ENCODE measurements around the gene KLHL6. TPM values are rescaled to one million over a fixed set of nuclear protein-coding genes. Genes with fewer than 3 reads are reported as not detected.

Gene KLHL6
- total RNA-seq, 2 experiments from 2014 or later, result 23.9 to 24.2 TPM

DNA sequence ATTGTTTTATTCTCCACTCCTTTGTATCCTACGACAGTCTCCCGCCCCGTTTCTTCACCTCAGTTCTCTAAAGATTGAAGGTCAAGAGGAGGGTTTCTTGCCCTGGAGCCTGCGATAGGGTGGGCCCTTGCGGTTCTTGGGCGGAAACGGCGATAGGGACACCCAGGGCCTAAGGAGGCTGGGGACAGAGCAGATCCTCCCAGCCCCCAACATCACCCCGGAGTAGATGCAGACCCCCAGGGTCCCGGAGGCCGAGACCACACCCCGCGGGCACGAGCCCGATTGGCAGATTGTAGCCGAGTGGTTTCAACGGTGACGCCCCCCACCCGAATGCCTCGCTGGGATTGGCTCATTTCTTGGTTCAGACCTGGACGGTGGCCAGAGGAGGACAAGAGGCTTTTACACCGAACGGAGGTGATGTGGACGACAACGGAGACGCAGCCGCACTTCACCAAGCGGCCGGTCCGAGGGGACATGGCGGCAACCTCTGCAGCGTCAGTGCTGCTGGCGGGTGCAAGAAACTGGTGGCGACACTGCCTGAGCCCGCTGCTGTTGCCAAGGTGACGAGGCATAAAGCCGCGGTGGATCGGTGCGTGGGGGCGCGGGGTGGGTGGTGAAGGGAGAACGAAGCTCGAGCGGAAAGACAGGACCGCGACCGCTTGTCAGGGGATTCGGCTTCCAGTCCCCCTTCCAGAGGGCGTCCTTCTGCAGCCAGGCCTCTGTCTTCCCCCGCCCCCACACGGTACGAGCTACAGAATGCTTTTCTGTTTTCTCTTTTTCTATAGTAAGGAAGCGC is 108.1 kb downstream of the KLHL6 start:
- ChIA-PET CTCF (interaction anchor here (1.3 kb wide), 1 partner anchor 19 kb away, joined by 3 read pairs; the partner anchor contains the start of gene MCF2L2), POLR2A (interaction anchor here (0.6 to 1.0 kb wide), 3 partner anchors 19 to 1923 kb away, joined by 3 to 7 read pairs (median 6); partner anchors contain the start of genes KLHL24 and MCF2L2)
- Histone ChIP-seq H3K9me3 (ENCODE audit: control insufficient read depth in 1 of 2, insufficient read depth in 1 of 2, low read length in 2 of 2) (peaks cover 0 to 18% of the 10 kb centered on the region in 2 experiments), H3K27ac (ENCODE audit: low read depth in 1 of 2, low read length in 2 of 2) (no peak overlapping the region), H3K4me1 (ENCODE audit: insufficient read depth, low read length) (peaks cover 6% of the 10 kb centered on the region), H3K36me3 (ENCODE audit: insufficient read depth, low read length) (no peaks in the 10 kb centered on the region), H3K4me3 (ENCODE audit: low read length) (peak overlapping the region; percentile 90), H3K27me3 (ENCODE audit: control insufficient read depth in 1 of 2, insufficient read depth in 2 of 2, low read length in 2 of 2) (no peaks in the 10 kb centered on the region)
- peak; percentile 79 for ATAC-seq (ENCODE audit: poor library complexity)
- peak; percentile 32 to 80 (median 50) for DNase-seq
- Mint-ChIP-seq H3K4me3 (peak overlapping the region; percentile 89), H3K36me3 (ENCODE audit: low read depth) (peaks cover 8% of the 10 kb centered on the region), H3K9me3 (peaks cover 11% of the 10 kb centered on the region), H3K4me1 (ENCODE audit: low read depth) (peaks cover 19% of the 10 kb centered on the region), H3K27ac (peak overlapping the region; percentile 29), H3K27me3 (no peaks in the 10 kb centered on the region)
- intact Hi-C loops (cut with DNase I, micrococcal nuclease), result no loop called here
- no peak for TF ChIP-seq CTCF (IDR thresholded peaks at IDR 0.05)

DNA sequence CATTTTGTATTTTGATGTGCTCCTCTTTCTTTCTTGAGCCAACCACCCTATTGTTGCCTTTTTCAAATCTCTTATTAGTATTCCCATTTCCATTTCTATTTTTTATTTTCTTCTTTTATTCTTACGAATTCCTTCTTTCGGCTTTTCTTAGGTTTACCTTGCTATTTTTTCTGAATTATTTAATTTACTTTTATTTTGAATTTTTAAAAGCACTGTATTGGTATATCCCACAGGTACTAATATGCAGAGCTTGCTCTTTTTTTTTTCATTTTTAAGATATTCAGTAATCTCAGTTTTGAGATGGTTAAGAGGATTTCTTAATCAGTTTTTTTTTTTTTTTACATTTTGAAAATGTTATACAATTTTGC is 108.7 kb downstream of the KLHL6 start:
- CTCF ChIA-PET, result interaction anchor here (1.3 kb wide), 1 partner anchor 19 kb away, joined by 3 read pairs; the partner anchor contains the start of gene MCF2L2
- intact Hi-C loops (cut with DNase I, micrococcal nuclease), result no loop called here
- no peaks in the 10 kb centered on the region for H3K27me3 Mint-ChIP-seq
- Histone ChIP-seq H3K4me1 (ENCODE audit: insufficient read depth, low read length) (peaks cover 6% of the 10 kb centered on the region), H3K27ac (ENCODE audit: low read depth in 1 of 2, low read length in 2 of 2) (no peak overlapping the region), H3K4me3 (ENCODE audit: low read length) (peak overlapping the region; percentile 90), H3K27me3 (ENCODE audit: control insufficient read depth in 1 of 2, insufficient read depth in 2 of 2, low read length in 2 of 2) (no peaks in the 10 kb centered on the region), H3K36me3 (ENCODE audit: insufficient read depth, low read length) (no peaks in the 10 kb centered on the region), H3K9me3 (ENCODE audit: control insufficient read depth in 1 of 2, insufficient read depth in 1 of 2, low read length in 2 of 2) (peaks cover 0 to 18% of the 10 kb centered on the region in 2 experiments)
- peaks cover 19% of the 10 kb centered on the region for H3K4me1 Mint-ChIP-seq (ENCODE audit: low read depth)
- POLR2A ChIA-PET, result no interaction called here
- H3K9me3 Mint-ChIP-seq, result peaks cover 11% of the 10 kb centered on the region
- DNase-seq, result no peak
- no peak overlapping the region for H3K27ac Mint-ChIP-seq
- H3K36me3 Mint-ChIP-seq (ENCODE audit: low read depth), result peaks cover 8% of the 10 kb centered on the region
- H3K4me3 Mint-ChIP-seq, result peak overlapping the region; percentile 89
- TF ChIP-seq CTCF (IDR thresholded peaks at IDR 0.05), result no peak
- ATAC-seq (ENCODE audit: poor library complexity), result no peak

DNA sequence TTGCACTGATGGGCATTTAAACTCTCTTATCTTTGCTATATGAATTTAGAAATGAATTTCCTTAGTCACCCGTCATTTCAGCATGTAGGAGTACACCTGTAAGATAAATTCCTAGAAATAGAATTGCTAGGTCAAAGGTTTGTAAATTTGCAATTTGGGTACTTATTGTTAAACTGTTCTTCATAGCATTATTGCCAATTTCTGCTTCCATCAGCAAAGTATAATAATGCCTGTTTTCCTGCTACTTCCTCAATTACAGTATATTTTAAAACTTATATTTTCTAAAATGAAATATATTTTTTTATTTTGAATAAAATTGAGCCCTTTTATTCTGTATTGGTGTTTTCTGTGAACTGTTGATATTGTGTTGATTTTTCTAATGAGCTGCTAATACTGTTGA is 110.8 kb downstream of the KLHL6 start:
- H3K4me3 ChIP-seq (ENCODE audit: low read length), result no peak overlapping the region
- no peak for DNase-seq
- Mint-ChIP-seq H3K4me1 (ENCODE audit: low read depth) (peaks cover 19% of the 10 kb centered on the region), H3K4me3 (no peak overlapping the region), H3K27ac (no peak overlapping the region), H3K9me3 (peaks cover 14% of the 10 kb centered on the region), H3K27me3 (no peaks in the 10 kb centered on the region), H3K36me3 (ENCODE audit: low read depth) (peaks cover 8% of the 10 kb centered on the region)
- ATAC-seq (ENCODE audit: poor library complexity), result no peak
- no peaks in the 10 kb centered on the region for H3K36me3 ChIP-seq (ENCODE audit: insufficient read depth, low read length)
- intact Hi-C loops (cut with DNase I, micrococcal nuclease), result no loop called here
- peaks cover 6% of the 10 kb centered on the region for H3K4me1 ChIP-seq (ENCODE audit: insufficient read depth, low read length)
- ChIA-PET CTCF (interaction anchor here (1.7 kb wide), 1 partner anchor 63 kb away, joined by 4 read pairs; no protein-coding TSS in a partner anchor), POLR2A (no interaction called here)
- H3K27me3 ChIP-seq (ENCODE audit: control insufficient read depth in 1 of 2, insufficient read depth in 2 of 2, low read length in 2 of 2), result no peaks in the 10 kb centered on the region
- H3K27ac ChIP-seq (ENCODE audit: low read depth in 1 of 2, low read length in 2 of 2), result no peak overlapping the region
- TF ChIP-seq CTCF (IDR thresholded peaks at IDR 0.05), result no peak
- peaks cover 0 to 18% of the 10 kb centered on the region in 2 experiments for H3K9me3 ChIP-seq (ENCODE audit: control insufficient read depth in 1 of 2, insufficient read depth in 1 of 2, low read length in 2 of 2)

Measured in CD4-positive, alpha-beta T cell (primary cell).